Hepatocyte (in vitro differentiated cells): Measurements from ENCODE around the gene SFXN5. TPM values are rescaled to one million over a fixed set of nuclear protein-coding genes. Genes with fewer than 3 reads are reported as not detected.

ENCODE experiments used
- DNase-seq: peaks from one replicate; pipeline ENCODE4 v3.0.0-alpha.2; 2016; ENCODE audit warnings: low spot score
- H2AFZ ChIP-seq: fragments of 200-600 bp; sonication (generic); 2 replicates; pipeline ENCODE4 v1.6.0; 2016; ENCODE audit warnings: antibody characterized with exemption, mild to moderate bottlenecking
- H3K27ac ChIP-seq: fragments of 200-600 bp; sonication (generic); 2 replicates; pipeline ENCODE4 v1.5.1; 2016; ENCODE audit warnings: mild to moderate bottlenecking
- H3K27me3 ChIP-seq: fragments of 200-600 bp; sonication (generic); 2 replicates; pipeline ENCODE4 v1.6.1; 2016
- H3K36me3 ChIP-seq: fragments of 200-600 bp; sonication (generic); replicated peaks from 2 replicates; pipeline ENCODE4 v1.5.1; 2016; ENCODE audit warnings: low read depth; ENCODE audit not compliant: insufficient read depth
- H3K4me1 ChIP-seq: fragments of 200-600 bp; sonication (generic); 2 replicates; pipeline ENCODE4 v1.5.1; 2016; ENCODE audit warnings: mild to moderate bottlenecking, moderate library complexity; ENCODE audit not compliant: insufficient read depth
- H3K4me2 ChIP-seq: fragments of 200-600 bp; sonication (generic); 2 replicates; pipeline ENCODE4 v1.6.0; 2016
- H3K4me3 ChIP-seq: fragments of 200-600 bp; sonication (generic); 2 replicates; pipeline ENCODE4 v1.5.1; 2016; ENCODE audit warnings: mild to moderate bottlenecking
- H3K79me2 ChIP-seq: fragments of 200-600 bp; sonication (generic); 2 replicates; pipeline ENCODE4 v1.6.0; 2017; ENCODE audit warnings: mild to moderate bottlenecking
- H3K9me2 ChIP-seq: fragments of 200-600 bp; sonication (generic); replicated peaks from 2 replicates; pipeline ENCODE4 v1.6.0; 2017; ENCODE audit warnings: mild to moderate bottlenecking; ENCODE audit not compliant: insufficient read depth
- H3K9me3 ChIP-seq: fragments of 200-600 bp; sonication (generic); 2 replicates; pipeline ENCODE4 v1.5.1; 2016; ENCODE audit warnings: low read depth, mild to moderate bottlenecking
- H4K20me1 ChIP-seq: fragments of 200-600 bp; sonication (generic); 2 replicates; pipeline ENCODE4 v1.6.0; 2016; ENCODE audit warnings: mild to moderate bottlenecking; ENCODE audit not compliant: insufficient read depth, poor library complexity, severe bottlenecking
- EZH2 ChIP-seq: fragments of 200-600 bp; sonication (generic); IDR thresholded peaks from 2 replicates; pipeline ENCODE4 v1.6.1; 2016; ENCODE audit warnings: antibody characterized with exemption, mild to moderate bottlenecking, borderline replicate concordance
- EZH2phosphoT487 ChIP-seq: fragments of 200-600 bp; sonication (generic); IDR thresholded peaks from one replicate; pipeline ENCODE4 v1.6.1; 2018; ENCODE audit warnings: antibody characterized with exemption, mild to moderate bottlenecking, low read depth, moderate library complexity; ENCODE audit not compliant: unreplicated experiment, severe bottlenecking
- WGBS: methylation state at CpG from one replicate; pipeline ENCODE4 v1.1.6; 2016; ENCODE audit warnings: low lambda C conversion rate; ENCODE audit errors: missing lambda C conversion rate; 5-methylcytosine and 5-hydroxymethylcytosine counted together
- polyA plus RNA-seq: library from polyadenylated mRNA; unstranded; fragments of >200 nt; fragmentation: Nextera tagmentation; extraction: Ambion mirVana; gene quantifications from 2 replicates; pipeline ENCODE4 v1.2.1, GENCODE V29; 2016
- total RNA-seq: library from RNA; depleted of rRNA; stranded (reverse); fragments of >200 nt; gene quantifications from 2 replicates; pipeline ENCODE4 v1.2.3, GENCODE V29; 2014
- TF ChIP-seq, protein P1 (sequence below): fragments of 200-600 bp; sonication (generic); IDR thresholded peaks from 2 replicates; pipeline ENCODE4 v1.5.1; 2016; ENCODE audit warnings: antibody characterized with exemption, mild to moderate bottlenecking; ENCODE audit not compliant: poor library complexity

SFXN5 gene
- total and polyA plus RNA-seq, 2 experiments from 2014 or later: 25.8 to 34.6 TPM

DNA sequence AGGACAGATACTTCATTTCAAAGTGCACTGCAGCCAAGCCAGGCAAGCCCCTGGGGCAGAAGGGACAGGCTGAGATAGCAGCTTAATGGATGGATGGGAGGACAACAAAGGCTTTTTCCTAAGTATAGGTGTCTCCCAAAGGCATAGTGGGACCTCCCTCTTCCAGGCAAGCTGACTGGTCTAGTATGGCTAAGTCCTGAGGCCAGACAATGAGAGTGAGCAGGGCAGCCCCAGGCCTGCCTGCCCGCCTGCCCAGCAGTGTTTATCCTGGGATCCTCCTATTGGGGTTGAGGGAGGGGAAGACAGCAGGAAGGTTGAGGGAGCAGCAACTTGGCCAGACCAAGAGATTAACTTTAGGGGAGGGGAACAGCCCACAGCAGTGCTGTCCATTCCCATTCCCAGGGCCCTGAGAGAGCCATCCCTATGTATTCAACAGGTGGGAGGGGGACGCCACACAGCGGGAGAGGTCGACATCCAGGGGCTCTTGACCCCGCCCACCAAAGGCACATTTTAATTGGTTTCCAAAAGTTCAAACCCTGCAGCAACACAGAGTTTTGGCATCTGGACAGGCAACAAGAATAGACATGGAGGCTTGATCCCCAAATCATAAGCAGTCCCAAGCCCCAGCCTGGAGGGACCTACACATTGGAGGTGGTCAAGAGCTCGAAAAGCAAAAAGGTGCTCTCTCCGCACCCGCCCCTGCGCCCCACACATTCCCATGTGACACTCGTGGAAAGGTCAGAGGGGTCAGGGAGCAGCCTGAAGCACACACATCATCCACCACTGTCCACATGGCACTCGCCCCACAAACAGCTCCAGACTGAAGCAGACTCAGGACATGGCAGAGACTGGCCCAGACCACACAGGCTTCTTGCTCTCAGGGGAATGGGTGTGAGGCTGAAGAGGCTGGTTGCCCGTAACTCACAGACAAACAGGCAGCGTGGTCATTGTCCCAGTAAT lies 2.9 kb upstream of the SFXN5 start:
- DNase-seq: peak; percentile 3
- Histone ChIP-seq H3K4me3 (no peak overlapping the region), H3K9me2 (no peaks in the 10 kb centered on the region), H3K27me3 (no peaks in the 10 kb centered on the region), H3K36me3 (no peaks in the 10 kb centered on the region), H3K79me2 (peaks cover 16% of the 10 kb centered on the region), H3K27ac (no peak overlapping the region), H2AFZ (no peak overlapping the region), H3K9me3 (no peaks in the 10 kb centered on the region), H4K20me1 (no peaks in the 10 kb centered on the region), H3K4me2 (no peak overlapping the region), H3K4me1 (peaks cover 13% of the 10 kb centered on the region)
- 89% methylated on average over 13 of the region's 13 CpGs for WGBS
- TF ChIP-seq EZH2 (no peak), EZH2phosphoT487 (no peak)
- TF ChIP-seq, protein P1, sequence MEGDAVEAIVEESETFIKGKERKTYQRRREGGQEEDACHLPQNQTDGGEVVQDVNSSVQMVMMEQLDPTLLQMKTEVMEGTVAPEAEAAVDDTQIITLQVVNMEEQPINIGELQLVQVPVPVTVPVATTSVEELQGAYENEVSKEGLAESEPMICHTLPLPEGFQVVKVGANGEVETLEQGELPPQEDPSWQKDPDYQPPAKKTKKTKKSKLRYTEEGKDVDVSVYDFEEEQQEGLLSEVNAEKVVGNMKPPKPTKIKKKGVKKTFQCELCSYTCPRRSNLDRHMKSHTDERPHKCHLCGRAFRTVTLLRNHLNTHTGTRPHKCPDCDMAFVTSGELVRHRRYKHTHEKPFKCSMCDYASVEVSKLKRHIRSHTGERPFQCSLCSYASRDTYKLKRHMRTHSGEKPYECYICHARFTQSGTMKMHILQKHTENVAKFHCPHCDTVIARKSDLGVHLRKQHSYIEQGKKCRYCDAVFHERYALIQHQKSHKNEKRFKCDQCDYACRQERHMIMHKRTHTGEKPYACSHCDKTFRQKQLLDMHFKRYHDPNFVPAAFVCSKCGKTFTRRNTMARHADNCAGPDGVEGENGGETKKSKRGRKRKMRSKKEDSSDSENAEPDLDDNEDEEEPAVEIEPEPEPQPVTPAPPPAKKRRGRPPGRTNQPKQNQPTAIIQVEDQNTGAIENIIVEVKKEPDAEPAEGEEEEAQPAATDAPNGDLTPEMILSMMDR: no peak

DNA sequence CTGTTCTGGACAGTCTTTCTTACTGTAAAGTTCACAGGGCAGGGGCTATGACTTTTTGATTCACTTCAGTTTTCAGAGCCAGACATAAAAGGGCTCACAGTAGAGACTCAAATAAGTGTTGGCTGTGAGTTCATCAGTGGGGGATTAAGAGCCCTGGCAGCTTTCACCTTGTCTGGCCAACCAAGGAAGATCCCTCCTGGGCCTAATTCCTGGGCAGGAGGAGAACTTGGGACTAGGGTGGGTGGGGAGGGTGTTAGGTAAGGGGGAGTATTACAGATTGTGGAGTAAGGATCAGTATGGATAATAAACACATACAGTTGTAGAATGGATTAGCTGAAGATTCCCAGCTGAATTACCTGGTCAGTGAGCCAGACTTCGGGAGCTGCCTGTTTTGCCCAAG lies 904 bp upstream of the SFXN5 start:
- H3K9me3 ChIP-seq: no peaks in the 10 kb centered on the region
- peak overlapping the region; percentile 89 for H3K27ac ChIP-seq
- no peaks in the 10 kb centered on the region for H3K9me2 ChIP-seq
- TF ChIP-seq, protein P1: no peak
- TF ChIP-seq EZH2 (no peak), EZH2phosphoT487 (no peak)
- peaks cover 18% of the 10 kb centered on the region for H3K4me1 ChIP-seq
- peak overlapping the region; percentile 94 for H3K4me2 ChIP-seq
- no peaks in the 10 kb centered on the region for H3K36me3 ChIP-seq
- H3K4me3 ChIP-seq: peak overlapping the region; percentile 86
- no peak overlapping the region for H2AFZ ChIP-seq
- 92% methylated on average over 1 of the region's 1 CpG for WGBS
- H3K27me3 ChIP-seq: no peaks in the 10 kb centered on the region
- DNase-seq: no peak
- peaks cover 36% of the 10 kb centered on the region for H3K79me2 ChIP-seq
- no peaks in the 10 kb centered on the region for H4K20me1 ChIP-seq

DNA sequence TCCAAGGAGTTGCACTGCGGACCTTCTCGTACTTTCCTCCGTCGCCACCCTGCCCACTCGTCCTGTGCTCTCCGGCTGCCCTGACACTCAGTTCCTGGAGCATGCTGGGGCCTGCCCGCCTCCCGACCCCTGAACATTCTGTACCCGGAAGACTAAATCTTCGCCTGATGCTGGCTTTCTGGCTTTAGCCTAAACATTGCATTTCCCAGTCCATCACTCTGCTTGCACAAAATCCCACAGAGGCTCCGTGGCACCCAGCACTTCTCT lies 550 bp upstream of the SFXN5 start:
- Histone ChIP-seq H3K27me3 (no peaks in the 10 kb centered on the region), H3K79me2 (peaks cover 39% of the 10 kb centered on the region)

More for the DNA sequence above, 550 bp upstream of the SFXN5 start:
- H3K9me3 ChIP-seq: no peaks in the 10 kb centered on the region
- WGBS: 14% methylated on average over 11 of the region's 11 CpGs
- peaks cover 18% of the 10 kb centered on the region for H3K4me1 ChIP-seq
- peak overlapping the region; percentile 86 for H3K4me3 ChIP-seq
- H3K4me2 ChIP-seq: peak overlapping the region; percentile 94
- no peaks in the 10 kb centered on the region for H4K20me1 ChIP-seq
- TF ChIP-seq EZH2: no peak
- TF ChIP-seq EZH2phosphoT487: no peak
- TF ChIP-seq, protein P1: no peak
- no peaks in the 10 kb centered on the region for H3K36me3 ChIP-seq
- peak; percentile 59 for DNase-seq
- H3K27ac ChIP-seq: peak overlapping the region; percentile 89
- peak overlapping the region; percentile 62 for H2AFZ ChIP-seq
- no peaks in the 10 kb centered on the region for H3K9me2 ChIP-seq
